ENCODE measurements around the gene TAOK1.

- TF ChIP-seq EGR1 (IDR thresholded peaks at IDR 0.05) (no peak), CREB1 (IDR thresholded peaks at IDR 0.05; ENCODE audit: low read depth) (no peak), EP300 (IDR thresholded peaks at IDR 0.05; ENCODE audit: borderline replicate concordance) (no peak), MAX (IDR thresholded peaks at IDR 0.05) (no peak), REST (IDR thresholded peaks at IDR 0.05; ENCODE audit: low read depth) (no peak), YY1 (IDR thresholded peaks at IDR 0.05; ENCODE audit: low read depth) (no peak), RAD21 (IDR thresholded peaks at IDR 0.05; ENCODE audit: low read depth) (no peak), NFIC (IDR thresholded peaks at IDR 0.05) (no peak), TAF1 (IDR thresholded peaks at IDR 0.05; ENCODE audit: low read depth) (no peak)
Measured at GRCh38 chr17:29569245-29569950, 179.2 kb downstream of the TAOK1 start.
